ENCODE data around the gene SAAL1. TPM values are rescaled to one million over a fixed set of nuclear protein-coding genes. Genes with fewer than 3 reads are reported as not detected.

SAAL1 gene
- total RNA-seq, 1 donor from 2014 or later: 42.9 TPM

Other genes starting within 250 kb of the SAAL1 start
- gene SERGEF, start 93.0 kb downstream of the SAAL1 start, total RNA-seq: 24.5 and 32.8 TPM in 2 replicates
- gene TPH1, start 59.8 kb downstream of the SAAL1 start, total RNA-seq: 0.49 and 0.51 TPM in 2 replicates
- gene MRGPRX3, start 26.5 kb upstream of the SAAL1 start, total RNA-seq: not detected in 2 replicates
- not detected in 2 replicates for gene MRGPRX4, start 66.8 kb upstream of the SAAL1 start, total RNA-seq
- gene SAA4, start 130.7 kb upstream of the SAAL1 start, total RNA-seq: not detected in 2 replicates
- not detected in 2 replicates for gene SAA2, start 142.6 kb upstream of the SAAL1 start, total RNA-seq
- not detected in 2 replicates for gene SAA1, start 160.2 kb upstream of the SAAL1 start, total RNA-seq
- 19.9 and 21.4 TPM in 2 replicates for gene HPS5, start 216.1 kb upstream of the SAAL1 start, total RNA-seq
- 52.2 and 56.9 TPM in 2 replicates for gene GTF2H1, start 216.5 kb upstream of the SAAL1 start, total RNA-seq